OCI-LY3 (cell line): ENCODE measurements around the gene CHRM2.

ENCODE experiments used
- H2AFZ ChIP-seq: fragments of 200-600, 300-600 bp; shearing (Covaris generic); 2 replicates; pipeline ENCODE4 v1.6.0; 2014; ENCODE audit warnings: antibody characterized with exemption, low read depth, low read length
- H3K27ac ChIP-seq: fragments of 200-600, 300-600 bp; sonication (generic); 2 replicates; pipeline ENCODE4 v1.5.1; 2014; ENCODE audit warnings: mild to moderate bottlenecking, low read length, moderate library complexity, mixed read lengths
- H3K27me3 ChIP-seq: fragments of 200-600, 300-600 bp; sonication (generic); 2 replicates; pipeline ENCODE4 v1.6.1; 2014; ENCODE audit warnings: low read depth, low read length, mixed read lengths
- H3K36me3 ChIP-seq: fragments of 200-600, 300-600 bp; sonication (generic); replicated peaks from 2 replicates; pipeline ENCODE3; 2014; ENCODE audit warnings: low read depth, low read length, mixed read lengths
- H3K4me1 ChIP-seq: fragments of 300-600, 200-600 bp; sonication (generic); 2 replicates; pipeline ENCODE4 v1.6.1; 2014; ENCODE audit warnings: low read length, mixed read lengths
- H3K4me2 ChIP-seq: fragments of 200-600, 300-600 bp; sonication (generic); 2 replicates; pipeline ENCODE4 v1.6.1; 2014; ENCODE audit warnings: low read length, mixed read lengths
- H3K4me3 ChIP-seq: fragments of 300-600, 200-600 bp; sonication (generic); 2 replicates; pipeline ENCODE4 v1.5.1; 2014; ENCODE audit warnings: antibody characterized with exemption, mild to moderate bottlenecking, low read length, moderate library complexity
- H3K79me2 ChIP-seq: fragments of 300-600, 200-600 bp; shearing (Covaris generic); 2 replicates; pipeline ENCODE4 v1.6.1; 2014; ENCODE audit warnings: mild to moderate bottlenecking, low read length, mixed read lengths
- H3K9ac ChIP-seq: fragments of 300-600, 200-600 bp; shearing (Covaris generic); 2 replicates; pipeline ENCODE4 v1.6.0; 2014; ENCODE audit warnings: mild to moderate bottlenecking, low read length, moderate library complexity
- H3K9me3 ChIP-seq: fragments of 200-600, 300-600 bp; shearing (Covaris generic); 2 replicates; pipeline ENCODE4 v1.6.1; 2014; ENCODE audit warnings: low read length, mixed read lengths; ENCODE audit not compliant: insufficient read depth
- H4K20me1 ChIP-seq: fragments of 200-600, 300-600 bp; sonication (generic); 2 replicates; pipeline ENCODE4 v1.6.1; 2016; ENCODE audit warnings: low read length, mixed read lengths; ENCODE audit not compliant: insufficient read depth
- EZH2phosphoT487 ChIP-seq: fragments of 200-600 bp; shearing (Covaris generic); IDR thresholded peaks from 2 replicates; pipeline ENCODE4 v1.6.1; 2018; ENCODE audit warnings: antibody characterized with exemption, mixed run types, low read depth
- TF ChIP-seq, protein P1 (sequence below): fragments of 200-600, 300-600 bp; sonication (generic); IDR thresholded peaks from 2 replicates; pipeline ENCODE4 v1.5.1; 2014; ENCODE audit warnings: antibody characterized with exemption, low read length, low read depth

CHRM2 gene

DNA sequence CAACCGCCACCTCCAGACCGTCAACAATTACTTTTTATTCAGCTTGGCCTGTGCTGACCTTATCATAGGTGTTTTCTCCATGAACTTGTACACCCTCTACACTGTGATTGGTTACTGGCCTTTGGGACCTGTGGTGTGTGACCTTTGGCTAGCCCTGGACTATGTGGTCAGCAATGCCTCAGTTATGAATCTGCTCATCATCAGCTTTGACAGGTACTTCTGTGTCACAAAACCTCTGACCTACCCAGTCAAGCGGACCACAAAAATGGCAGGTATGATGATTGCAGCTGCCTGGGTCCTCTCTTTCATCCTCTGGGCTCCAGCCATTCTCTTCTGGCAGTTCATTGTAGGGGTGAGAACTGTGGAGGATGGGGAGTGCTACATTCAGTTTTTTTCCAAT is 146.6 kb downstream of the CHRM2 start:
- Histone ChIP-seq H3K9ac (no peak overlapping the region), H3K27me3 (no peaks in the 10 kb centered on the region), H3K27ac (no peak overlapping the region), H3K36me3 (no peaks in the 10 kb centered on the region), H4K20me1 (no peaks in the 10 kb centered on the region), H3K4me1 (no peaks in the 10 kb centered on the region), H2AFZ (no peak overlapping the region), H3K4me2 (no peak overlapping the region), H3K4me3 (no peak overlapping the region), H3K79me2 (no peaks in the 10 kb centered on the region), H3K9me3 (no peaks in the 10 kb centered on the region)
- TF ChIP-seq, protein P1, sequence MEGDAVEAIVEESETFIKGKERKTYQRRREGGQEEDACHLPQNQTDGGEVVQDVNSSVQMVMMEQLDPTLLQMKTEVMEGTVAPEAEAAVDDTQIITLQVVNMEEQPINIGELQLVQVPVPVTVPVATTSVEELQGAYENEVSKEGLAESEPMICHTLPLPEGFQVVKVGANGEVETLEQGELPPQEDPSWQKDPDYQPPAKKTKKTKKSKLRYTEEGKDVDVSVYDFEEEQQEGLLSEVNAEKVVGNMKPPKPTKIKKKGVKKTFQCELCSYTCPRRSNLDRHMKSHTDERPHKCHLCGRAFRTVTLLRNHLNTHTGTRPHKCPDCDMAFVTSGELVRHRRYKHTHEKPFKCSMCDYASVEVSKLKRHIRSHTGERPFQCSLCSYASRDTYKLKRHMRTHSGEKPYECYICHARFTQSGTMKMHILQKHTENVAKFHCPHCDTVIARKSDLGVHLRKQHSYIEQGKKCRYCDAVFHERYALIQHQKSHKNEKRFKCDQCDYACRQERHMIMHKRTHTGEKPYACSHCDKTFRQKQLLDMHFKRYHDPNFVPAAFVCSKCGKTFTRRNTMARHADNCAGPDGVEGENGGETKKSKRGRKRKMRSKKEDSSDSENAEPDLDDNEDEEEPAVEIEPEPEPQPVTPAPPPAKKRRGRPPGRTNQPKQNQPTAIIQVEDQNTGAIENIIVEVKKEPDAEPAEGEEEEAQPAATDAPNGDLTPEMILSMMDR, result no peak
- TF ChIP-seq EZH2phosphoT487, result no peak

DNA sequence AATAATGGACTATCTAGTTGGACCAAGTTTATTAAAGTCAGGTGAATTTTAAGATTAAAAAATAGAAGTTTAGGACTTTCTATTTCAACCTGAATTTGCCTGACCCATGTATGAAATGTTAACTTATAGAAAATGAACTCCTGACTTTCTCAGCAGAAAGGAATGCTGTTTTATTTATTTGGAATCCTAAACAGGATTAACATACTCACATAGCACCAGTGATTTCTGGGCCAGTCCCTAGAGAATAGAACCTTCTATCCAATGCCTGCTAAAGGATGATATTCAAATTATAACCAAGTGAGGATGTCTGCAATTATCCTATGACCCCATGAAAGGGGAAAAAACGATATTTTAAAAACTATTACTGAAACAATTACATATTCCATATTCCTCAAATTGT is 148.8 kb downstream of the CHRM2 start:
- no peaks in the 10 kb centered on the region for H4K20me1 ChIP-seq
- no peaks in the 10 kb centered on the region for H3K27me3 ChIP-seq
- no peaks in the 10 kb centered on the region for H3K4me1 ChIP-seq
- no peaks in the 10 kb centered on the region for H3K36me3 ChIP-seq
- no peak overlapping the region for H3K4me3 ChIP-seq
- H2AFZ ChIP-seq, result no peak overlapping the region
- no peaks in the 10 kb centered on the region for H3K79me2 ChIP-seq
- H3K27ac ChIP-seq, result no peak overlapping the region
- H3K9ac ChIP-seq, result no peak overlapping the region
- TF ChIP-seq, protein P1, result no peak
- no peak for TF ChIP-seq EZH2phosphoT487
- no peak overlapping the region for H3K4me2 ChIP-seq
- no peaks in the 10 kb centered on the region for H3K9me3 ChIP-seq

DNA sequence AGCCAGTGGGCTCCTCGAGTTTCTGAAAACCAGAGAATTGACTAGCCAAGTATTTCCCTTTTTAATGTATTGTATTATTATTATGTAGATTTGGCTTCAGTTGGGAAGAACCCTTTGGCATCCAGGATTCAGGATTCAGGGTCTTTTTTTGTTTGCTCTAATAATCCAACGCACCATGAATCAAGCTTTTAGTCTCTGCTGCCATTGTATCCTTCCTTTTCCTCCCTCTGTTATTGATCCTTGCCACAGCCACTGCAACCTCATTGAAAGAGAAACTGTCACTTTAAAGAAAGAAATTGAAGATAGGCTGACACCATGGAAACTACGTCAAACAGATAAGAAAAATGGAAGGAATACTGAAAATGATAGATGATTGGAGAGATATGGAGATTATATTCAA is 150.0 kb downstream of the CHRM2 start:
- Histone ChIP-seq H3K4me1 (no peaks in the 10 kb centered on the region), H3K27ac (no peak overlapping the region), H4K20me1 (no peaks in the 10 kb centered on the region), H2AFZ (no peak overlapping the region), H3K79me2 (no peaks in the 10 kb centered on the region), H3K27me3 (no peaks in the 10 kb centered on the region), H3K4me2 (no peak overlapping the region), H3K9me3 (no peaks in the 10 kb centered on the region), H3K36me3 (no peaks in the 10 kb centered on the region), H3K9ac (no peak overlapping the region), H3K4me3 (no peak overlapping the region)
- TF ChIP-seq EZH2phosphoT487, result no peak
- TF ChIP-seq, protein P1, result no peak

DNA sequence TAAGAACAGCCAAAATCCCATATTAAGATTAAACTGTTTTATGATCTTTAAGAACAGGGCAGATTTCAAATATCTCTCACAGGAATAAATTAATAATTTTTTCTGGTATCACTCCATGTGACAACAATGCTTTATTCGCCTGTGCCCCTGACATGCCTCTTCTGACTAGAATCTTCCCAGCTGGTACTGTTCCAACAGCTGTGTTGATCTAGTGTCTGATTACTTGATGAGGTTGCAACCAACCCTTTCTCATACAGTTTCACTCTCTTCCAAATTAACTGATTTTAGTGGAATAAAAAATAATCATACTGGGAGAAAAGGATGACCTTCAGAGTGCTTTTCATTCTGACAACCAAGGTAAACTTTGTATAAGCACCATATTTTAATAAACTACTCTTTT is 151.9 kb downstream of the CHRM2 start:
- no peak overlapping the region for H3K9ac ChIP-seq
- TF ChIP-seq EZH2phosphoT487, result no peak
- TF ChIP-seq, protein P1, result no peak
- H3K9me3 ChIP-seq, result no peaks in the 10 kb centered on the region
- no peaks in the 10 kb centered on the region for H3K36me3 ChIP-seq
- no peak overlapping the region for H3K27ac ChIP-seq
- H3K79me2 ChIP-seq, result no peaks in the 10 kb centered on the region
- no peaks in the 10 kb centered on the region for H4K20me1 ChIP-seq
- no peaks in the 10 kb centered on the region for H3K27me3 ChIP-seq
- no peak overlapping the region for H3K4me3 ChIP-seq
- no peaks in the 10 kb centered on the region for H3K4me1 ChIP-seq
- H2AFZ ChIP-seq, result no peak overlapping the region
- no peak overlapping the region for H3K4me2 ChIP-seq
